ACC112 (cell line): ENCODE results near the gene TRAPPC4.
A peak's percentile ranks its signal among the peaks of the same experiment; 100 is the strongest.
"Not testable (repeated sequence)": the region's sequence is repeated elsewhere in the genome, so short reads cannot be mapped to it uniquely, and the experiment has no call there.

Source experiments
- H2AFZ ChIP-seq: fragments of 200-600 bp; sonication (generic); one replicate; pipeline ENCODE4 v1.6.0; 2017; ENCODE audit warnings: antibody characterized with exemption, low read length; ENCODE audit not compliant: unreplicated experiment
- H3K27ac ChIP-seq: fragments of 200-600 bp; sonication (generic); 2 replicates; pipeline ENCODE4 v1.5.1; 2014; ENCODE audit warnings: low read depth, mild to moderate bottlenecking, antibody characterized with exemption, low read length, moderate library complexity
- H3K27me3 ChIP-seq: fragments of 200-600 bp; sonication (generic); 2 replicates; pipeline ENCODE4 v1.6.1; 2014; ENCODE audit warnings: mild to moderate bottlenecking, antibody characterized with exemption, low read length, moderate library complexity, mixed read lengths; ENCODE audit not compliant: insufficient read depth
- H3K36me3 ChIP-seq: fragments of 200-600 bp; sonication (generic); 2 replicates; pipeline ENCODE4 v1.6.1; 2016; ENCODE audit warnings: mild to moderate bottlenecking, antibody characterized with exemption, low read length, moderate library complexity, mixed read lengths; ENCODE audit not compliant: insufficient read depth
- H3K4me1 ChIP-seq: fragments of 200-600 bp; sonication (generic); one replicate; pipeline ENCODE4 v1.6.1; 2016; ENCODE audit warnings: low read length, mixed read lengths; ENCODE audit not compliant: insufficient read depth, unreplicated experiment, control insufficient read depth
- H3K4me3 ChIP-seq: fragments of 200-600 bp; sonication (generic); 2 replicates; pipeline ENCODE4 v1.5.1; 2014; ENCODE audit warnings: mild to moderate bottlenecking, low read depth, low read length
- H3K79me2 ChIP-seq: fragments of 200-600 bp; sonication (generic); one replicate; pipeline ENCODE4 v1.6.0; 2016; ENCODE audit warnings: low read length; ENCODE audit not compliant: control insufficient read depth, unreplicated experiment, insufficient read depth

TRAPPC4 gene

GRCh38 chr11:119018074-119018938, at the start of gene TRAPPC4, which contains the start of gene RPS25:
TRAPPC4 (plus strand) TSS chr11:119018766; CDS start chr11:119018796, 30 bp downstream.
RPS25 (minus strand) TSS chr11:119018343; CDS start chr11:119018284, 59 bp downstream.
- Histone ChIP-seq H3K4me3 (peak within 1 kb of the TSS; percentile 88), H3K79me2 (peaks cover 53% of the 10 kb centered on the region), H3K27ac (peak within 1 kb of the TSS; percentile 71), H2AFZ (peak within 1 kb of the TSS; percentile 89), H3K36me3 (peaks cover 38% of the 10 kb centered on the region), H3K27me3 (no peaks in the 10 kb centered on the region), H3K4me1 (peaks cover 32% of the 10 kb centered on the region)

GRCh38 chr11:118969508-118969907, 49.1 kb upstream of the TRAPPC4 start:
- not testable (repeated sequence) for H3K36me3 ChIP-seq, H3K27me3 ChIP-seq, H3K4me1 ChIP-seq, H3K79me2 ChIP-seq, H3K4me3 ChIP-seq, H3K27ac ChIP-seq, H2AFZ ChIP-seq

GRCh38 chr11:118971646-118972045, 46.9 kb upstream of the TRAPPC4 start, which contains the start of gene FOXR1:
FOXR1 (plus strand) TSS chr11:118971761; CDS start chr11:118971932, 171 bp downstream.
- H3K27me3 ChIP-seq = peaks cover 25% of the 10 kb centered on the region

GRCh38 chr11:118973985-118974384, 44.6 kb upstream of the TRAPPC4 start:
- no peaks in the 10 kb centered on the region for H3K36me3 ChIP-seq
- H3K27me3 ChIP-seq = peaks cover 37% of the 10 kb centered on the region
- H3K4me1 ChIP-seq = no peaks in the 10 kb centered on the region
- no peaks in the 10 kb centered on the region for H3K79me2 ChIP-seq
- H3K4me3 ChIP-seq = no peak overlapping the region
- no peak overlapping the region for H3K27ac ChIP-seq
- H2AFZ ChIP-seq = no peak overlapping the region

More at GRCh38 chr11:118971646-118972045, 46.9 kb upstream of the TRAPPC4 start, which contains the start of gene FOXR1:
- Histone ChIP-seq H2AFZ (no peak within 1 kb of the TSS), H3K4me1 (no peaks in the 10 kb centered on the region), H3K27ac (no peak within 1 kb of the TSS), H3K79me2 (no peaks in the 10 kb centered on the region), H3K4me3 (no peak within 1 kb of the TSS), H3K36me3 (no peaks in the 10 kb centered on the region)

GRCh38 chr11:118975771-118976709, 42.5 kb upstream of the TRAPPC4 start:
- Histone ChIP-seq H3K36me3 (no peaks in the 10 kb centered on the region), H3K4me1 (no peaks in the 10 kb centered on the region), H3K27ac (no peak overlapping the region), H2AFZ (no peak overlapping the region), H3K4me3 (no peak overlapping the region), H3K79me2 (no peaks in the 10 kb centered on the region), H3K27me3 (peaks cover 50% of the 10 kb centered on the region)

GRCh38 chr11:118979434-118979833, 39.1 kb upstream of the TRAPPC4 start:
- peaks cover 47% of the 10 kb centered on the region for H3K27me3 ChIP-seq
- H3K79me2 ChIP-seq = no peaks in the 10 kb centered on the region
- H2AFZ ChIP-seq = no peak overlapping the region

GRCh38 chr11:118980191-118980881, 38.2 kb upstream of the TRAPPC4 start:
- Histone ChIP-seq H3K27me3 (peaks cover 38% of the 10 kb centered on the region), H2AFZ (no peak overlapping the region), H3K79me2 (no peaks in the 10 kb centered on the region), H3K4me3 (no peak overlapping the region), H3K27ac (no peak overlapping the region), H3K36me3 (no peaks in the 10 kb centered on the region), H3K4me1 (no peaks in the 10 kb centered on the region)

More at GRCh38 chr11:118979434-118979833, 39.1 kb upstream of the TRAPPC4 start:
- H3K4me1 ChIP-seq = no peaks in the 10 kb centered on the region
- no peaks in the 10 kb centered on the region for H3K36me3 ChIP-seq
- no peak overlapping the region for H3K4me3 ChIP-seq
- H3K27ac ChIP-seq = no peak overlapping the region

GRCh38 chr11:118984337-118984736, 34.2 kb upstream of the TRAPPC4 start:
- not testable (repeated sequence) for H2AFZ ChIP-seq, H3K4me3 ChIP-seq, H3K27ac ChIP-seq, H3K27me3 ChIP-seq, H3K36me3 ChIP-seq, H3K4me1 ChIP-seq, H3K79me2 ChIP-seq

- Histone ChIP-seq H3K27ac (no peak overlapping the region), H3K4me1 (no peaks in the 10 kb centered on the region), H3K4me3 (no peak overlapping the region), H2AFZ (no peak overlapping the region), H3K79me2 (no peaks in the 10 kb centered on the region), H3K27me3 (peaks cover 7% of the 10 kb centered on the region; the same call in 1 of the 2 replicates), H3K36me3 (no peaks in the 10 kb centered on the region)
Measured at GRCh38 chr11:118984825-118985224, 33.7 kb upstream of the TRAPPC4 start.

GRCh38 chr11:118988280-118988679, 30.3 kb upstream of the TRAPPC4 start:
- H3K36me3 ChIP-seq = no peaks in the 10 kb centered on the region
- H3K27me3 ChIP-seq = no peaks in the 10 kb centered on the region
- H2AFZ ChIP-seq = no peak overlapping the region
- H3K27ac ChIP-seq = no peak overlapping the region
- no peaks in the 10 kb centered on the region for H3K79me2 ChIP-seq
- no peak overlapping the region for H3K4me3 ChIP-seq
- H3K4me1 ChIP-seq = no peaks in the 10 kb centered on the region
